HEK293 (cell line): ENCODE measurements around the gene RFK.

Experiments
- CTCF ChIA-PET: fragments of 350-600 bp; formaldehyde crosslinking; extraction: SDS; loops from one replicate; lab custom pipeline; 2021; ENCODE audit warnings: antibody characterized with exemption; lab: Yijun Ruan, JAX
- POLR2A ChIA-PET: fragments of 300-600 bp; formaldehyde crosslinking; extraction: SDS; loops from one replicate; lab custom pipeline; 2020; ENCODE audit warnings: antibody characterized with exemption, inconsistent platforms; lab: Yijun Ruan, JAX
- H3K27ac ChIP-seq: fragments of 200-500 bp; sonication (Bioruptor generic); 2 replicates; pipeline ENCODE4 v1.5.1; 2014; ENCODE audit warnings: low read depth, low read length, control low read depth, inconsistent platforms; ENCODE audit errors: extremely low read depth
- H3K36me3 ChIP-seq, 2 experiments: fragments of 200-500 bp in 1 of 2; sonication (Bioruptor generic) in 1 of 2; 1 replicate in 1 of 2; 2 replicates in 1 of 2; pipeline ENCODE4 v1.5.1; 2014 to 2017; ENCODE audit warnings: inconsistent platforms in 2 of 2, low read length in 2 of 2; ENCODE audit not compliant: control insufficient read depth in 2 of 2, insufficient read depth in 1 of 2
- H3K4me1 ChIP-seq: fragments of 200-500 bp; sonication (Bioruptor generic); 2 replicates; pipeline ENCODE4 v1.5.1; 2014; ENCODE audit warnings: mild to moderate bottlenecking, low read length, inconsistent platforms; ENCODE audit not compliant: control insufficient read depth, insufficient read depth
- H3K4me3 ChIP-seq: 2 replicates; pipeline ENCODE4 v1.5.1; 2011; ENCODE audit warnings: low read depth, mild to moderate bottlenecking, control low read depth, low read length, moderate library complexity
- H3K9me3 ChIP-seq: fragments of 200-500 bp; sonication (Bioruptor generic); 2 replicates; pipeline ENCODE4 v1.5.1; 2014; ENCODE audit warnings: low read depth, low read length, inconsistent platforms; ENCODE audit not compliant: control insufficient read depth, insufficient read depth
- HOXA7 ChIP-seq: sonication (generic); formaldehyde crosslinking; IDR thresholded peaks from 2 replicates; pipeline ENCODE4 v1.8.1; 2022; ENCODE audit warnings: missing genetic modification reagents, borderline replicate concordance
- KLF9 ChIP-seq: fragments of 450-650 bp; formaldehyde crosslinking; IDR thresholded peaks from 2 replicates; pipeline ENCODE4 v1.5.1; 2016; ENCODE audit warnings: missing biosample characterization, missing genetic modification characterization, low read depth
- OVOL3 ChIP-seq: fragments of 450-650 bp; formaldehyde crosslinking; IDR thresholded peaks from 2 replicates; pipeline ENCODE4 v1.5.1; 2016; ENCODE audit warnings: missing biosample characterization, missing genetic modification characterization
- SP7 ChIP-seq: fragments of 450-650 bp; formaldehyde crosslinking; IDR thresholded peaks from 2 replicates; pipeline ENCODE4 v1.5.1; 2016; ENCODE audit warnings: missing biosample characterization, missing genetic modification characterization
- ZFP3 ChIP-seq: fragments of 450-650 bp; formaldehyde crosslinking; IDR thresholded peaks from 2 replicates; pipeline ENCODE4 v1.5.1; 2016; ENCODE audit warnings: low read depth, missing biosample characterization, missing genetic modification characterization
- ZIC2 ChIP-seq: fragments of 450-650 bp; formaldehyde crosslinking; IDR thresholded peaks from 2 replicates; pipeline ENCODE4 v1.5.1; 2016; ENCODE audit warnings: missing biosample characterization, missing genetic modification characterization
- ZNF16 ChIP-seq: fragments of 450-650 bp; formaldehyde crosslinking; IDR thresholded peaks from 2 replicates; pipeline ENCODE4 v1.5.1; 2016; ENCODE audit warnings: low read depth, missing biosample characterization, missing genetic modification characterization
- ZNF169 ChIP-seq: fragments of 450-650 bp; formaldehyde crosslinking; IDR thresholded peaks from 2 replicates; pipeline ENCODE4 v1.5.1; 2016; ENCODE audit warnings: missing biosample characterization, missing genetic modification characterization
- ZNF184 ChIP-seq: fragments of 450-650 bp; IDR thresholded peaks from 2 replicates; pipeline ENCODE4 v1.5.1; 2018; ENCODE audit warnings: missing biosample characterization, mild to moderate bottlenecking, missing genetic modification characterization
- ZNF394 ChIP-seq: fragments of 450-650 bp; formaldehyde crosslinking; IDR thresholded peaks from 2 replicates; pipeline ENCODE4 v1.5.1; 2016; ENCODE audit warnings: missing biosample characterization, missing genetic modification characterization, mild to moderate bottlenecking, moderate library complexity, borderline replicate concordance
- ZNF560 ChIP-seq: fragments of 450-650 bp; formaldehyde crosslinking; IDR thresholded peaks from 2 replicates; pipeline ENCODE4 v1.5.1; 2017; ENCODE audit warnings: missing biosample characterization, missing genetic modification characterization, borderline replicate concordance
- ZNF670 ChIP-seq: fragments of 450-650 bp; formaldehyde crosslinking; IDR thresholded peaks from 2 replicates; pipeline ENCODE4 v1.5.1; 2016; ENCODE audit warnings: missing biosample characterization, missing genetic modification characterization, low read depth
- ZNF791 ChIP-seq: fragments of 450-650 bp; formaldehyde crosslinking; IDR thresholded peaks from 2 replicates; pipeline ENCODE4 v1.5.1; 2016; ENCODE audit warnings: missing biosample characterization, missing genetic modification characterization
- ZNF830 ChIP-seq: fragments of 450-650 bp; IDR thresholded peaks from 2 replicates; pipeline ENCODE4 v1.5.0; 2018; ENCODE audit warnings: missing biosample characterization, missing genetic modification characterization, low read depth, mild to moderate bottlenecking, moderate library complexity
- ZSCAN23 ChIP-seq: fragments of 450-650 bp; formaldehyde crosslinking; IDR thresholded peaks from 2 replicates; pipeline ENCODE4 v1.5.1; 2016; ENCODE audit warnings: missing biosample characterization, missing genetic modification characterization
- TF ChIP-seq, protein P1 (sequence below): fragments of 450-650 bp; formaldehyde crosslinking; IDR thresholded peaks from 2 replicates; pipeline ENCODE4 v1.5.1; 2016; ENCODE audit warnings: missing biosample characterization, missing genetic modification characterization
- TF ChIP-seq, protein P2 (sequence below): fragments of 450-650 bp; formaldehyde crosslinking; IDR thresholded peaks from 2 replicates; pipeline ENCODE4 v1.5.1; 2016; ENCODE audit warnings: missing biosample characterization, missing genetic modification characterization, borderline replicate concordance
- TF ChIP-seq, protein P3 (sequence below): fragments of 450-650 bp; formaldehyde crosslinking; IDR thresholded peaks from 2 replicates; pipeline ENCODE4 v1.5.1; 2016; ENCODE audit warnings: missing biosample characterization, missing genetic modification characterization, low read depth
- TF ChIP-seq, protein P4 (sequence below): fragments of 450-650 bp; formaldehyde crosslinking; optimal IDR thresholded peaks from 2 replicates; pipeline ENCODE3; 2016; ENCODE audit warnings: missing biosample characterization, mild to moderate bottlenecking, missing genetic modification characterization
- TF ChIP-seq, protein P5 (sequence below): fragments of 450-650 bp; formaldehyde crosslinking; IDR thresholded peaks from 2 replicates; pipeline ENCODE4 v1.5.1; 2017; ENCODE audit warnings: missing biosample characterization, missing genetic modification characterization
- TF ChIP-seq, protein P6 (sequence below): fragments of 450-650 bp; formaldehyde crosslinking; IDR thresholded peaks from 2 replicates; pipeline ENCODE4 v1.5.1; 2016; ENCODE audit warnings: missing biosample characterization, missing genetic modification characterization
- TF ChIP-seq, protein P7 (sequence below): fragments of 450-650 bp; formaldehyde crosslinking; IDR thresholded peaks from 2 replicates; pipeline ENCODE4 v1.5.1; 2016; ENCODE audit warnings: missing biosample characterization, missing genetic modification characterization

RFK gene

DNA sequence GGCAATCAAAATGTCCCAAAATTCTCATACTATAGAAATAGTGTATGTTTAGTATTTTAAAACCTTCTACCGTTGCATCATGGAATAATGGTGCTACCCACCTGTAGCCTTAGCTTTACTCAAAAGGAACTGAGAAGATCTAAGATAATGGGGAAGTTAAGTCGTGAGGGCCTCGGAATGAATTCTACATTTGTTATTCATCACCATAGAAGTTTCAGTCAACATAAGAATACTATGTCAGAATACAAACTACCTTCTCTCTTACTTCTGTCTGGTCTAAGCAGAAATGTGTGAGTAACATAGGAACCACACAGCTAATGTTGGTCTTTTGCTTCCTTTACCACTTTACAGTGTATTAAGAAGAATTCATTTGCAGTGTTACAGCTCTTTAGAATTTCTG is 43.2 kb downstream of the RFK start:
- H3K27ac ChIP-seq, result no peak overlapping the region
- no peaks in the 10 kb centered on the region for H3K9me3 ChIP-seq
- ChIA-PET POLR2A (no interaction called here), CTCF (interaction anchor here (0.6 to 2.0 kb wide), 2 partner anchors 69 to 1088 kb away, joined by 4 to 6 read pairs; no protein-coding TSS in a partner anchor)
- H3K4me1 ChIP-seq, result no peaks in the 10 kb centered on the region
- H3K36me3 ChIP-seq, result no peaks in the 10 kb centered on the region
- no peak overlapping the region for H3K4me3 ChIP-seq
- no peak for TF ChIP-seq ZNF830 (tag by site-specific recombination)
- TF ChIP-seq ZNF560, result no peak
- TF ChIP-seq, protein P1, sequence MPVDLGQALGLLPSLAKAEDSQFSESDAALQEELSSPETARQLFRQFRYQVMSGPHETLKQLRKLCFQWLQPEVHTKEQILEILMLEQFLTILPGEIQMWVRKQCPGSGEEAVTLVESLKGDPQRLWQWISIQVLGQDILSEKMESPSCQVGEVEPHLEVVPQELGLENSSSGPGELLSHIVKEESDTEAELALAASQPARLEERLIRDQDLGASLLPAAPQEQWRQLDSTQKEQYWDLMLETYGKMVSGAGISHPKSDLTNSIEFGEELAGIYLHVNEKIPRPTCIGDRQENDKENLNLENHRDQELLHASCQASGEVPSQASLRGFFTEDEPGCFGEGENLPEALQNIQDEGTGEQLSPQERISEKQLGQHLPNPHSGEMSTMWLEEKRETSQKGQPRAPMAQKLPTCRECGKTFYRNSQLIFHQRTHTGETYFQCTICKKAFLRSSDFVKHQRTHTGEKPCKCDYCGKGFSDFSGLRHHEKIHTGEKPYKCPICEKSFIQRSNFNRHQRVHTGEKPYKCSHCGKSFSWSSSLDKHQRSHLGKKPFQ (tag by site-specific recombination), result no peak
- TF ChIP-seq ZNF169 (tag by site-specific recombination), result no peak
- no peak for TF ChIP-seq ZNF16 (tag by site-specific recombination)
- TF ChIP-seq, protein P2, sequence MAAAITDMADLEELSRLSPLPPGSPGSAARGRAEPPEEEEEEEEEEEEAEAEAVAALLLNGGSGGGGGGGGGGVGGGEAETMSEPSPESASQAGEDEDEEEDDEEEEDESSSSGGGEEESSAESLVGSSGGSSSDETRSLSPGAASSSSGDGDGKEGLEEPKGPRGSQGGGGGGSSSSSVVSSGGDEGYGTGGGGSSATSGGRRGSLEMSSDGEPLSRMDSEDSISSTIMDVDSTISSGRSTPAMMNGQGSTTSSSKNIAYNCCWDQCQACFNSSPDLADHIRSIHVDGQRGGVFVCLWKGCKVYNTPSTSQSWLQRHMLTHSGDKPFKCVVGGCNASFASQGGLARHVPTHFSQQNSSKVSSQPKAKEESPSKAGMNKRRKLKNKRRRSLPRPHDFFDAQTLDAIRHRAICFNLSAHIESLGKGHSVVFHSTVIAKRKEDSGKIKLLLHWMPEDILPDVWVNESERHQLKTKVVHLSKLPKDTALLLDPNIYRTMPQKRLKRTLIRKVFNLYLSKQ, result no peak
- TF ChIP-seq OVOL3 (tag by site-specific recombination), result no peak
- TF ChIP-seq HOXA7 (CRISPR knock-in tag), result no peak
- TF ChIP-seq ZNF184 (tag by site-specific recombination), result no peak

DNA sequence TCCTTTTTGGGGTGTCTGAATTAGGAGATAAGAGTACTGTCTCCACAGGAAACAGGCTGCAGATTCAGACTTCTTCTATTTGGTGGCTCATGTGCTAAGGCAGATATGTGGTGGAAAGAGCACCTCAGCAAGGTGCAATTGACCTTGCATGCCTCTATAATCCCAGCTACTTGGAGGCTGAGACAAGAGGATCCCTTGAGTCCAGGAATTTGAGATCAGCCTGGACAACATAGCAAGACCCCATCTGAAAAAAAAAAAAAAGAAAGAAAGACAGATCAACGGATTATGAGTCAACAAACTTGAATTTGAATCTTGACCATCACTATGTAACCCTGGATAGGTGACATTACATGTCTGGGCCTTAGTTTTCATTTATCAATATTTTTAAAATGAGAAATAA is 44.4 kb downstream of the RFK start:
- no peaks in the 10 kb centered on the region for H3K36me3 ChIP-seq
- CTCF ChIA-PET, result no interaction called here
- H3K4me1 ChIP-seq, result no peaks in the 10 kb centered on the region
- H3K27ac ChIP-seq, result no peak overlapping the region
- POLR2A ChIA-PET, result no interaction called here
- no peak overlapping the region for H3K4me3 ChIP-seq
- TF ChIP-seq, protein P3, sequence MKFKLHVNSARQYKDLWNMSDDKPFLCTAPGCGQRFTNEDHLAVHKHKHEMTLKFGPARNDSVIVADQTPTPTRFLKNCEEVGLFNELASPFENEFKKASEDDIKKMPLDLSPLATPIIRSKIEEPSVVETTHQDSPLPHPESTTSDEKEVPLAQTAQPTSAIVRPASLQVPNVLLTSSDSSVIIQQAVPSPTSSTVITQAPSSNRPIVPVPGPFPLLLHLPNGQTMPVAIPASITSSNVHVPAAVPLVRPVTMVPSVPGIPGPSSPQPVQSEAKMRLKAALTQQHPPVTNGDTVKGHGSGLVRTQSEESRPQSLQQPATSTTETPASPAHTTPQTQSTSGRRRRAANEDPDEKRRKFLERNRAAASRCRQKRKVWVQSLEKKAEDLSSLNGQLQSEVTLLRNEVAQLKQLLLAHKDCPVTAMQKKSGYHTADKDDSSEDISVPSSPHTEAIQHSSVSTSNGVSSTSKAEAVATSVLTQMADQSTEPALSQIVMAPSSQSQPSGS (tag by site-specific recombination), result no peak
- TF ChIP-seq ZIC2 (tag by site-specific recombination), result no peak
- TF ChIP-seq, protein P4, sequence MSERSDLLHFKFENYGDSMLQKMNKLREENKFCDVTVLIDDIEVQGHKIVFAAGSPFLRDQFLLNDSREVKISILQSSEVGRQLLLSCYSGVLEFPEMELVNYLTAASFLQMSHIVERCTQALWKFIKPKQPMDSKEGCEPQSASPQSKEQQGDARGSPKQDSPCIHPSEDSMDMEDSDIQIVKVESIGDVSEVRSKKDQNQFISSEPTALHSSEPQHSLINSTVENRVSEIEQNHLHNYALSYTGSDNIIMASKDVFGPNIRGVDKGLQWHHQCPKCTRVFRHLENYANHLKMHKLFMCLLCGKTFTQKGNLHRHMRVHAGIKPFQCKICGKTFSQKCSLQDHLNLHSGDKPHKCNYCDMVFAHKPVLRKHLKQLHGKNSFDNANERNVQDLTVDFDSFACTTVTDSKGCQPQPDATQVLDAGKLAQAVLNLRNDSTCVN (tag by site-specific recombination), result no peak
- no peak for TF ChIP-seq ZFP3 (tag by site-specific recombination)
- TF ChIP-seq HOXA7 (CRISPR knock-in tag), result no peak
- TF ChIP-seq KLF9 (tag by site-specific recombination), result no peak
- no peak for TF ChIP-seq ZNF169 (tag by site-specific recombination)
- TF ChIP-seq, protein P5, sequence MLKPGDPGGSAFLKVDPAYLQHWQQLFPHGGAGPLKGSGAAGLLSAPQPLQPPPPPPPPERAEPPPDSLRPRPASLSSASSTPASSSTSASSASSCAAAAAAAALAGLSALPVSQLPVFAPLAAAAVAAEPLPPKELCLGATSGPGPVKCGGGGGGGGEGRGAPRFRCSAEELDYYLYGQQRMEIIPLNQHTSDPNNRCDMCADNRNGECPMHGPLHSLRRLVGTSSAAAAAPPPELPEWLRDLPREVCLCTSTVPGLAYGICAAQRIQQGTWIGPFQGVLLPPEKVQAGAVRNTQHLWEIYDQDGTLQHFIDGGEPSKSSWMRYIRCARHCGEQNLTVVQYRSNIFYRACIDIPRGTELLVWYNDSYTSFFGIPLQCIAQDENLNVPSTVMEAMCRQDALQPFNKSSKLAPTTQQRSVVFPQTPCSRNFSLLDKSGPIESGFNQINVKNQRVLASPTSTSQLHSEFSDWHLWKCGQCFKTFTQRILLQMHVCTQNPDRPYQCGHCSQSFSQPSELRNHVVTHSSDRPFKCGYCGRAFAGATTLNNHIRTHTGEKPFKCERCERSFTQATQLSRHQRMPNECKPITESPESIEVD (tag by site-specific recombination), result no peak
- TF ChIP-seq ZNF670 (tag by site-specific recombination), result no peak
- TF ChIP-seq ZSCAN23 (tag by site-specific recombination), result no peak
- no peak for TF ChIP-seq ZNF394 (tag by site-specific recombination)
- TF ChIP-seq, protein P6, sequence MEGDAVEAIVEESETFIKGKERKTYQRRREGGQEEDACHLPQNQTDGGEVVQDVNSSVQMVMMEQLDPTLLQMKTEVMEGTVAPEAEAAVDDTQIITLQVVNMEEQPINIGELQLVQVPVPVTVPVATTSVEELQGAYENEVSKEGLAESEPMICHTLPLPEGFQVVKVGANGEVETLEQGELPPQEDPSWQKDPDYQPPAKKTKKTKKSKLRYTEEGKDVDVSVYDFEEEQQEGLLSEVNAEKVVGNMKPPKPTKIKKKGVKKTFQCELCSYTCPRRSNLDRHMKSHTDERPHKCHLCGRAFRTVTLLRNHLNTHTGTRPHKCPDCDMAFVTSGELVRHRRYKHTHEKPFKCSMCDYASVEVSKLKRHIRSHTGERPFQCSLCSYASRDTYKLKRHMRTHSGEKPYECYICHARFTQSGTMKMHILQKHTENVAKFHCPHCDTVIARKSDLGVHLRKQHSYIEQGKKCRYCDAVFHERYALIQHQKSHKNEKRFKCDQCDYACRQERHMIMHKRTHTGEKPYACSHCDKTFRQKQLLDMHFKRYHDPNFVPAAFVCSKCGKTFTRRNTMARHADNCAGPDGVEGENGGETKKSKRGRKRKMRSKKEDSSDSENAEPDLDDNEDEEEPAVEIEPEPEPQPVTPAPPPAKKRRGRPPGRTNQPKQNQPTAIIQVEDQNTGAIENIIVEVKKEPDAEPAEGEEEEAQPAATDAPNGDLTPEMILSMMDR, result no peak
- TF ChIP-seq ZNF791, result no peak
- TF ChIP-seq, protein P7, sequence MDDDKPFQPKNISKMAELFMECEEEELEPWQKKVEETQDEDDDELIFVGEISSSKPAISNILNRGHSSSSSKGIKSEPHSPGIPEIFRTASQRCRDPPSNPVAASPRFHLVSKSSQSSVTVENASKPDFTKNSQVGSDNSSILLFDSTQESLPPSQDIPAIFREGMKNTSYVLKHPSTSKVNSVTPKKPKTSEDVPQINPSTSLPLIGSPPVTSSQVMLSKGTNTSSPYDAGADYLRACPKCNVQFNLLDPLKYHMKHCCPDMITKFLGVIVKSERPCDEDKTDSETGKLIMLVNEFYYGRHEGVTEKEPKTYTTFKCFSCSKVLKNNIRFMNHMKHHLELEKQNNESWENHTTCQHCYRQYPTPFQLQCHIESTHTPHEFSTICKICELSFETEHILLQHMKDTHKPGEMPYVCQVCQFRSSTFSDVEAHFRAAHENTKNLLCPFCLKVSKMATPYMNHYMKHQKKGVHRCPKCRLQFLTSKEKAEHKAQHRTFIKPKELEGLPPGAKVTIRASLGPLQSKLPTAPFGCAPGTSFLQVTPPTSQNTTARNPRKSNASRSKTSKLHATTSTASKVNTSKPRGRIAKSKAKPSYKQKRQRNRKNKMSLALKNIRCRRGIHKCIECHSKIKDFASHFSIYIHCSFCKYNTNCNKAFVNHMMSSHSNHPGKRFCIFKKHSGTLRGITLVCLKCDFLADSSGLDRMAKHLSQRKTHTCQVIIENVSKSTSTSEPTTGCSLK (tag by site-specific recombination), result no peak
- TF ChIP-seq SP7 (tag by site-specific recombination), result no peak
- H3K9me3 ChIP-seq, result no peaks in the 10 kb centered on the region
